ENCODE measurements around the gene CRTAC1. TPM values are rescaled to one million over a fixed set of nuclear protein-coding genes. Genes with fewer than 3 reads are reported as not detected.

CRTAC1 gene
- total and polyA plus RNA-seq, 10 of the 15 experiments (the other 5 are each of a cell fraction or from before 2014, with no cell fraction given) = 0.10 TPM; not detected in 9

DNA sequence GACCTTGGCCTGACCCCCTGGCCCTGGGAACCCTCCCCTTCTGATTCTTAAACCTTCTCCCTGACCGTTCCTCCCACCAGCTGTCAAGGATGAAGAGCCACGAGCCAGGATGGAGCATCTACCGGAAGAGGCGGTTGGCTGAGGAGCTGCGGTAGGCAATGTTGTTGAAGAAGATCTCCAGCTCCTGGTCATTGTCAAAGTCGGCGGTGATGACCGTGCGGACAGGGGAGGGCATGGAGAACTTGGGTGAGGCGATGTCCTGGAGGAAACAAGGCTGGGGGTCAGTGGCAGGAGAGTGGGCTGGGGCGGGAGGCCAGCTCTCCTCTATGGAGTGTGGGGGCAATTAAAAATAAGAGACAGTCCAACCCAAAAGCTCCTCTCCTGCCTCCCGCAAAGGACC, 129.0 kb downstream of the CRTAC1 start:
- FAIRE-seq (no peak), ATAC-seq (no peak), DNase-seq (ENCODE audit: low read depth, low spot score) (no peak)
- H2AFZ ChIP-seq (ENCODE audit: control insufficient read depth, low read depth, low read length) = no peak overlapping the region
- no TSS peak for BruUV-seq (replicated peaks)
- H3K27ac ChIP-seq (ENCODE audit: control insufficient read depth, insufficient read depth) = no peak overlapping the region
- H3K36me3 ChIP-seq (ENCODE audit: control insufficient read depth in 2 of 2, insufficient read depth in 2 of 2, low read length in 1 of 2) = no peaks in the 10 kb centered on the region
- no peaks in the 10 kb centered on the region for H3K79me2 ChIP-seq (ENCODE audit: control insufficient read depth, insufficient read depth, low read length)
- H3K27me3 ChIP-seq (replicated peaks in 1 of 2; ENCODE audit: control insufficient read depth in 2 of 2, insufficient read depth in 2 of 2, low read length in 1 of 2) = peaks cover 6 to 10% of the 10 kb centered on the region in 2 experiments; a peak in 3 of 4 replicates
- H4K20me1 ChIP-seq (ENCODE audit: control insufficient read depth, insufficient read depth) = no peaks in the 10 kb centered on the region
- H3K4me3 ChIP-seq = no peak overlapping the region
- H3K9ac ChIP-seq (ENCODE audit: control insufficient read depth, insufficient read depth, low read length) = no peak overlapping the region
- intact Hi-C loops (cut with micrococcal nuclease; ENCODE audit: unreplicated experiment) (no loop called here), in situ Hi-C loops (cut with MboI) (no loop called here)
- ChIA-PET SMC1A (ENCODE audit: uncharacterized antibody, unreplicated experiment) (no interaction called here), POLR2A (no interaction called here), RAD21 (ENCODE audit: unreplicated experiment) (no interaction called here), CTCF (no interaction called here)
- no peak overlapping the region for H3K4me2 ChIP-seq (ENCODE audit: control insufficient read depth, insufficient read depth)
- H3K4me1 ChIP-seq (ENCODE audit: control insufficient read depth, insufficient read depth, low read length) = no peaks in the 10 kb centered on the region
- no peaks in the 10 kb centered on the region for H3K9me3 ChIP-seq (replicated peaks; ENCODE audit: control insufficient read depth, insufficient read depth, low read length)
- WGBS (ENCODE audit: insufficient coverage, insufficient replicate concordance, low lambda C conversion rate, missing lambda C conversion rate) = 58% methylated on average over 12 of the region's 12 CpGs
- TF ChIP-seq SUPT20H (IDR thresholded peaks at IDR 0.05; ENCODE audit: borderline replicate concordance, control insufficient read depth, low read depth, low read length) (no peak), ZNF592 (IDR thresholded peaks at IDR 0.05) (no peak), CHD1 (IDR thresholded peaks at IDR 0.05; ENCODE audit: low read depth, low read length) (no peak), ZNF217 (IDR thresholded peaks at IDR 0.05) (no peak), ATF2 (IDR thresholded peaks at IDR 0.05; ENCODE audit: low read length) (no peak), SIX5 (IDR thresholded peaks at IDR 0.05; ENCODE audit: low read depth, low read length, severe bottlenecking) (no peak), CEBPB (IDR thresholded peaks at IDR 0.05; ENCODE audit: borderline replicate concordance in 1 of 2, low read depth in 2 of 2, low read length in 2 of 2) (no peak), CREB1 (IDR thresholded peaks at IDR 0.05; ENCODE audit: low read depth) (no peak), SREBF1 (IDR thresholded peaks at IDR 0.05; ENCODE audit: low read length) (no peak), MEF2A (IDR thresholded peaks at IDR 0.05; ENCODE audit: insufficient read depth, low read depth, low read length) (no peak), MYB (IDR thresholded peaks at IDR 0.05; ENCODE audit: borderline replicate concordance, low read depth, low read length) (no peak), JUND (IDR thresholded peaks at IDR 0.05; ENCODE audit: low read depth, low read length) (no peak), TAF1 (IDR thresholded peaks at IDR 0.05; ENCODE audit: borderline replicate concordance, low read depth, low read length) (no peak)
- TF ChIP-seq, protein P1, sequence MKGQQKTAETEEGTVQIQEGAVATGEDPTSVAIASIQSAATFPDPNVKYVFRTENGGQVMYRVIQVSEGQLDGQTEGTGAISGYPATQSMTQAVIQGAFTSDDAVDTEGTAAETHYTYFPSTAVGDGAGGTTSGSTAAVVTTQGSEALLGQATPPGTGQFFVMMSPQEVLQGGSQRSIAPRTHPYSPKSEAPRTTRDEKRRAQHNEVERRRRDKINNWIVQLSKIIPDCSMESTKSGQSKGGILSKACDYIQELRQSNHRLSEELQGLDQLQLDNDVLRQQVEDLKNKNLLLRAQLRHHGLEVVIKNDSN (IDR thresholded peaks at IDR 0.05; ENCODE audit: borderline replicate concordance, extremely low read length, insufficient read depth, low read depth, low read length) = no peak
- TF ChIP-seq, protein P2, sequence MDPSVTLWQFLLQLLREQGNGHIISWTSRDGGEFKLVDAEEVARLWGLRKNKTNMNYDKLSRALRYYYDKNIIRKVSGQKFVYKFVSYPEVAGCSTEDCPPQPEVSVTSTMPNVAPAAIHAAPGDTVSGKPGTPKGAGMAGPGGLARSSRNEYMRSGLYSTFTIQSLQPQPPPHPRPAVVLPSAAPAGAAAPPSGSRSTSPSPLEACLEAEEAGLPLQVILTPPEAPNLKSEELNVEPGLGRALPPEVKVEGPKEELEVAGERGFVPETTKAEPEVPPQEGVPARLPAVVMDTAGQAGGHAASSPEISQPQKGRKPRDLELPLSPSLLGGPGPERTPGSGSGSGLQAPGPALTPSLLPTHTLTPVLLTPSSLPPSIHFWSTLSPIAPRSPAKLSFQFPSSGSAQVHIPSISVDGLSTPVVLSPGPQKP (IDR thresholded peaks at IDR 0.05; ENCODE audit: low read depth, low read length) = no peak
- TF ChIP-seq, protein P3, sequence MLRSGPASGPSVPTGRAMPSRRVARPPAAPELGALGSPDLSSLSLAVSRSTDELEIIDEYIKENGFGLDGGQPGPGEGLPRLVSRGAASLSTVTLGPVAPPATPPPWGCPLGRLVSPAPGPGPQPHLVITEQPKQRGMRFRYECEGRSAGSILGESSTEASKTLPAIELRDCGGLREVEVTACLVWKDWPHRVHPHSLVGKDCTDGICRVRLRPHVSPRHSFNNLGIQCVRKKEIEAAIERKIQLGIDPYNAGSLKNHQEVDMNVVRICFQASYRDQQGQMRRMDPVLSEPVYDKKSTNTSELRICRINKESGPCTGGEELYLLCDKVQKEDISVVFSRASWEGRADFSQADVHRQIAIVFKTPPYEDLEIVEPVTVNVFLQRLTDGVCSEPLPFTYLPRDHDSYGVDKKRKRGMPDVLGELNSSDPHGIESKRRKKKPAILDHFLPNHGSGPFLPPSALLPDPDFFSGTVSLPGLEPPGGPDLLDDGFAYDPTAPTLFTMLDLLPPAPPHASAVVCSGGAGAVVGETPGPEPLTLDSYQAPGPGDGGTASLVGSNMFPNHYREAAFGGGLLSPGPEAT (IDR thresholded peaks at IDR 0.05; ENCODE audit: low read depth) = no peak

Data from GM12878 (cell line).